WTC11 (cell line): Measurements from ENCODE around the gene XIRP2. TPM values are rescaled to one million over a fixed set of nuclear protein-coding genes. Genes with fewer than 3 reads are reported as not detected.
"Not testable (repeated sequence)": the region's sequence is repeated elsewhere in the genome, so short reads cannot be mapped to it uniquely, and the experiment has no call there.

Experiments used
- ATAC-seq: fragments of 200-7000 bp; cut with Tn5 transposase; 2 replicates; pipeline ENCODE4 v1.10.0; 2021; ENCODE audit warnings: mild to moderate bottlenecking, moderate library complexity
- CTCF ChIA-PET: fragments of 300-600 bp; sonication (Branson Sonifier 250); formaldehyde crosslinking; loops from one replicate; lab custom pipeline; 2021; ENCODE audit warnings: antibody characterized with exemption; lab: Charles Lee
- POLR2A ChIA-PET: fragments of 350-600 bp; sonication (Branson Sonifier 250); formaldehyde crosslinking; loops from one replicate; lab custom pipeline; 2021; ENCODE audit warnings: antibody characterized with exemption; lab: Charles Lee
- DNase-seq: peaks from one replicate; pipeline ENCODE4 v3.0.0; 2021; ENCODE audit warnings: low spot score
- H3K27ac Mint-ChIP-seq: 2 replicates; pipeline ENCODE4 v1.8.0; 2021; ENCODE audit warnings: mixed read lengths
- H3K27me3 Mint-ChIP-seq: 2 replicates; pipeline ENCODE4 v1.8.0; 2021; ENCODE audit warnings: low read depth, mild to moderate bottlenecking, moderate library complexity, mixed read lengths
- H3K36me3 Mint-ChIP-seq: 2 replicates; pipeline ENCODE4 v1.8.0; 2021; ENCODE audit warnings: mixed read lengths
- H3K4me1 Mint-ChIP-seq: 2 replicates; pipeline ENCODE4 v1.8.0; 2022; ENCODE audit warnings: mixed read lengths
- H3K4me3 Mint-ChIP-seq: 2 replicates; pipeline ENCODE4 v1.8.0; 2021; ENCODE audit warnings: mild to moderate bottlenecking, moderate library complexity, mixed read lengths
- H3K9me3 Mint-ChIP-seq: 2 replicates; pipeline ENCODE4 v1.8.0; 2021; ENCODE audit warnings: mixed read lengths
- CREB1 ChIP-seq: sonication (generic); formaldehyde crosslinking; IDR thresholded peaks from 2 replicates; pipeline ENCODE4 v1.8.0; 2023; ENCODE audit warnings: mild to moderate bottlenecking, missing genetic modification reagents
- EMX1 ChIP-seq: fragments of 250-450 bp; sonication (Bioruptor Pico); IDR thresholded peaks from 2 replicates; pipeline ENCODE4 v1.8.0; 2021; ENCODE audit warnings: mild to moderate bottlenecking
- ETV6 ChIP-seq: sonication (generic); formaldehyde crosslinking; IDR thresholded peaks from 2 replicates; pipeline ENCODE4 v1.8.1; 2022; ENCODE audit warnings: mild to moderate bottlenecking, missing genetic modification reagents
- GRHL2 ChIP-seq: fragments of 250-450 bp; sonication (Bioruptor Pico); IDR thresholded peaks from 2 replicates; pipeline ENCODE4 v1.8.0; 2022; ENCODE audit warnings: mild to moderate bottlenecking, moderate library complexity; ENCODE audit not compliant: insufficient replicate concordance, severe bottlenecking
- MYBL2 ChIP-seq: sonication (generic); formaldehyde crosslinking; IDR thresholded peaks from 2 replicates; pipeline ENCODE4 v1.8.1; 2023; ENCODE audit warnings: mild to moderate bottlenecking, moderate library complexity, missing genetic modification reagents
- NR1H2 ChIP-seq: sonication (generic); formaldehyde crosslinking; IDR thresholded peaks from 2 replicates; pipeline ENCODE4 v1.9.0; 2021; ENCODE audit warnings: mild to moderate bottlenecking, moderate library complexity, missing genetic modification reagents
- RELA ChIP-seq: sonication (generic); formaldehyde crosslinking; IDR thresholded peaks from 2 replicates; pipeline ENCODE4 v1.8.1; 2022; ENCODE audit warnings: missing genetic modification reagents, mild to moderate bottlenecking, borderline replicate concordance
- SMAD3 ChIP-seq: sonication (generic); formaldehyde crosslinking; IDR thresholded peaks from 2 replicates; pipeline ENCODE4 v1.8.0; 2022; ENCODE audit warnings: missing genetic modification reagents, mild to moderate bottlenecking, borderline replicate concordance
- TCF7 ChIP-seq: sonication (generic); formaldehyde crosslinking; IDR thresholded peaks from 2 replicates; pipeline ENCODE4 v1.8.0; 2022; ENCODE audit warnings: mild to moderate bottlenecking, low read depth, missing genetic modification reagents, moderate library complexity
- ZNF263 ChIP-seq: sonication (generic); formaldehyde crosslinking; IDR thresholded peaks from 2 replicates; pipeline ENCODE4 v1.8.1; 2022; ENCODE audit warnings: low read depth, mild to moderate bottlenecking, moderate library complexity, missing genetic modification reagents
- total RNA-seq: library from RNA; stranded (reverse); gene quantifications from 3 replicates; pipeline ENCODE4 v1.2.3, GENCODE V29; 2021
- TF ChIP-seq, protein P1 (sequence below): sonication (generic); formaldehyde crosslinking; IDR thresholded peaks from 2 replicates; pipeline ENCODE4 v1.8.0; 2023; ENCODE audit warnings: missing genetic modification reagents, mild to moderate bottlenecking, borderline replicate concordance
- TF ChIP-seq, protein P2 (sequence below): sonication (generic); formaldehyde crosslinking; conservative IDR thresholded peaks from 2 replicates; pipeline ENCODE4 v1.8.1; 2022; ENCODE audit warnings: mild to moderate bottlenecking, missing genetic modification reagents
- TF ChIP-seq, protein P3 (sequence below): sonication (generic); formaldehyde crosslinking; IDR thresholded peaks from 2 replicates; pipeline ENCODE4 v1.8.1; 2023; ENCODE audit warnings: mild to moderate bottlenecking, moderate library complexity, missing genetic modification reagents
- TF ChIP-seq, protein P4 (sequence below): sonication (generic); formaldehyde crosslinking; IDR thresholded peaks from 2 replicates; pipeline ENCODE4 v1.8.1; 2023; ENCODE audit warnings: mild to moderate bottlenecking, missing genetic modification reagents, moderate library complexity
- TF ChIP-seq, protein P5 (sequence below): sonication (generic); formaldehyde crosslinking; IDR thresholded peaks from 2 replicates; pipeline ENCODE4 v1.8.0; 2022; ENCODE audit warnings: mild to moderate bottlenecking, missing genetic modification reagents

The XIRP2 gene
- total RNA-seq, 1 experiment from 2014 or later = 0.87 TPM

DNA sequence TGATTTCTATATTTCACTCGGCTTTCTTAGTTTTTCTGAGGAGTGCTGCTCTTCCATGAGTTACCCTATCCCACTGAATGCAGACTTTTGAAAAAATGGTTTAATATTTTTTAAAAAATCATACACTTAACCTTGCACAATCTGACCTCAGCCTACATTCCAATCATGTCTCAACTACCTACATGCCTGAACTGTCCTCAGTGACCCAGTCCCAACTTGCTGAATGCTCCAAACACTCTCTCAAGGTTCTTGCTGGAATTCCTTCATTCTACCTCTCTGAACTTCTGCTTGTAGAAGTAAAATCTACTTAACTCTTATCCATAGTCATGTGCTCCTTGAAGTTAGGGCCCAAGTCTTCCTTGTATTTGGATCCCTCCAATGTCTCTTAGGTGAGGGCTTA is 181.6 kb downstream of the XIRP2 start:
- H3K9me3 Mint-ChIP-seq = no peaks in the 10 kb centered on the region
- no peak overlapping the region for H3K4me3 Mint-ChIP-seq
- ATAC-seq = no peak
- TF ChIP-seq, protein P1, sequence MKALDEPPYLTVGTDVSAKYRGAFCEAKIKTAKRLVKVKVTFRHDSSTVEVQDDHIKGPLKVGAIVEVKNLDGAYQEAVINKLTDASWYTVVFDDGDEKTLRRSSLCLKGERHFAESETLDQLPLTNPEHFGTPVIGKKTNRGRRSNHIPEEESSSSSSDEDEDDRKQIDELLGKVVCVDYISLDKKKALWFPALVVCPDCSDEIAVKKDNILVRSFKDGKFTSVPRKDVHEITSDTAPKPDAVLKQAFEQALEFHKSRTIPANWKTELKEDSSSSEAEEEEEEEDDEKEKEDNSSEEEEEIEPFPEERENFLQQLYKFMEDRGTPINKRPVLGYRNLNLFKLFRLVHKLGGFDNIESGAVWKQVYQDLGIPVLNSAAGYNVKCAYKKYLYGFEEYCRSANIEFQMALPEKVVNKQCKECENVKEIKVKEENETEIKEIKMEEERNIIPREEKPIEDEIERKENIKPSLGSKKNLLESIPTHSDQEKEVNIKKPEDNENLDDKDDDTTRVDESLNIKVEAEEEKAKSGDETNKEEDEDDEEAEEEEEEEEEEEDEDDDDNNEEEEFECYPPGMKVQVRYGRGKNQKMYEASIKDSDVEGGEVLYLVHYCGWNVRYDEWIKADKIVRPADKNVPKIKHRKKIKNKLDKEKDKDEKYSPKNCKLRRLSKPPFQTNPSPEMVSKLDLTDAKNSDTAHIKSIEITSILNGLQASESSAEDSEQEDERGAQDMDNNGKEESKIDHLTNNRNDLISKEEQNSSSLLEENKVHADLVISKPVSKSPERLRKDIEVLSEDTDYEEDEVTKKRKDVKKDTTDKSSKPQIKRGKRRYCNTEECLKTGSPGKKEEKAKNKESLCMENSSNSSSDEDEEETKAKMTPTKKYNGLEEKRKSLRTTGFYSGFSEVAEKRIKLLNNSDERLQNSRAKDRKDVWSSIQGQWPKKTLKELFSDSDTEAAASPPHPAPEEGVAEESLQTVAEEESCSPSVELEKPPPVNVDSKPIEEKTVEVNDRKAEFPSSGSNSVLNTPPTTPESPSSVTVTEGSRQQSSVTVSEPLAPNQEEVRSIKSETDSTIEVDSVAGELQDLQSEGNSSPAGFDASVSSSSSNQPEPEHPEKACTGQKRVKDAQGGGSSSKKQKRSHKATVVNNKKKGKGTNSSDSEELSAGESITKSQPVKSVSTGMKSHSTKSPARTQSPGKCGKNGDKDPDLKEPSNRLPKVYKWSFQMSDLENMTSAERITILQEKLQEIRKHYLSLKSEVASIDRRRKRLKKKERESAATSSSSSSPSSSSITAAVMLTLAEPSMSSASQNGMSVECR = no peak
- TF ChIP-seq TCF7 (CRISPR knock-in tag) = no peak
- no peak for TF ChIP-seq GRHL2 (CRISPR knock-in tag)
- TF ChIP-seq, protein P2, sequence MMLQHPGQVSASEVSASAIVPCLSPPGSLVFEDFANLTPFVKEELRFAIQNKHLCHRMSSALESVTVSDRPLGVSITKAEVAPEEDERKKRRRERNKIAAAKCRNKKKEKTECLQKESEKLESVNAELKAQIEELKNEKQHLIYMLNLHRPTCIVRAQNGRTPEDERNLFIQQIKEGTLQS (CRISPR knock-in tag) = no peak
- no peak for TF ChIP-seq ZNF263
- TF ChIP-seq, protein P3, sequence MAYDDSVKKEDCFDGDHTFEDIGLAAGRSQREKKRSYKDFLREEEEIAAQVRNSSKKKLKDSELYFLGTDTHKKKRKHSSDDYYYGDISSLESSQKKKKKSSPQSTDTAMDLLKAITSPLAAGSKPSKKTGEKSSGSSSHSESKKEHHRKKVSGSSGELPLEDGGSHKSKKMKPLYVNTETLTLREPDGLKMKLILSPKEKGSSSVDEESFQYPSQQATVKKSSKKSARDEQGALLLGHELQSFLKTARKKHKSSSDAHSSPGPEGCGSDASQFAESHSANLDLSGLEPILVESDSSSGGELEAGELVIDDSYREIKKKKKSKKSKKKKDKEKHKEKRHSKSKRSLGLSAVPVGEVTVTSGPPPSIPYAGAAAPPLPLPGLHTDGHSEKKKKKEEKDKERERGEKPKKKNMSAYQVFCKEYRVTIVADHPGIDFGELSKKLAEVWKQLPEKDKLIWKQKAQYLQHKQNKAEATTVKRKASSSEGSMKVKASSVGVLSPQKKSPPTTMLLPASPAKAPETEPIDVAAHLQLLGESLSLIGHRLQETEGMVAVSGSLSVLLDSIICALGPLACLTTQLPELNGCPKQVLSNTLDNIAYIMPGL (CRISPR knock-in tag) = no peak
- TF ChIP-seq SMAD3 (CRISPR knock-in tag) = no peak
- TF ChIP-seq, protein P4, sequence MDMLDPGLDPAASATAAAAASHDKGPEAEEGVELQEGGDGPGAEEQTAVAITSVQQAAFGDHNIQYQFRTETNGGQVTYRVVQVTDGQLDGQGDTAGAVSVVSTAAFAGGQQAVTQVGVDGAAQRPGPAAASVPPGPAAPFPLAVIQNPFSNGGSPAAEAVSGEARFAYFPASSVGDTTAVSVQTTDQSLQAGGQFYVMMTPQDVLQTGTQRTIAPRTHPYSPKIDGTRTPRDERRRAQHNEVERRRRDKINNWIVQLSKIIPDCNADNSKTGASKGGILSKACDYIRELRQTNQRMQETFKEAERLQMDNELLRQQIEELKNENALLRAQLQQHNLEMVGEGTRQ (CRISPR knock-in tag) = no peak
- TF ChIP-seq RELA (CRISPR knock-in tag) = no peak
- no peak for TF ChIP-seq ETV6 (CRISPR knock-in tag)
- no peaks in the 10 kb centered on the region for H3K4me1 Mint-ChIP-seq
- DNase-seq = no peak
- no peaks in the 10 kb centered on the region for H3K36me3 Mint-ChIP-seq
- ChIA-PET CTCF (no interaction called here), POLR2A (no interaction called here)
- H3K27ac Mint-ChIP-seq = no peak overlapping the region
- H3K27me3 Mint-ChIP-seq = no peaks in the 10 kb centered on the region

DNA sequence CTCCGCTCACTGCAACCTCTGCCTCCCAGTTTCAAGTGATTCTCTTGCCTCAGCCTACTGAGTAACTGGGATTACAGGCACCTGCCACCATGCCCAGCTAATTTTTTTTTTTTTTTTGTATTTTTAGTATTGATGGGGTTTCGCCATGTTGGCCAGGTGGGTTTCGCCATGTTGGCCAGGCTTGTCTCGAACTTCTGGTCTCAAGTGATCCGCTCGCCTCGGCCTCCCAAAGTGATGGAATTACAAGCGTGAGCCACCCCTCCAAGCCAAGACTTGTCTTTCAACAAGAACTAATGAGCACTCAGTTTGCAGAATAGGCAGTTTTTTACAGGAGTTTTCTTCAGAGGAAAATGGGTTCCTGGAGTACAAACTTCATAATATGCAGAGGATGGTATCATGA is 187.4 kb downstream of the XIRP2 start:
- H3K27ac Mint-ChIP-seq, CTCF ChIA-PET, H3K36me3 Mint-ChIP-seq, H3K4me3 Mint-ChIP-seq, H3K9me3 Mint-ChIP-seq, DNase-seq, ATAC-seq, H3K27me3 Mint-ChIP-seq, POLR2A ChIA-PET, H3K4me1 Mint-ChIP-seq: not testable (repeated sequence)

DNA sequence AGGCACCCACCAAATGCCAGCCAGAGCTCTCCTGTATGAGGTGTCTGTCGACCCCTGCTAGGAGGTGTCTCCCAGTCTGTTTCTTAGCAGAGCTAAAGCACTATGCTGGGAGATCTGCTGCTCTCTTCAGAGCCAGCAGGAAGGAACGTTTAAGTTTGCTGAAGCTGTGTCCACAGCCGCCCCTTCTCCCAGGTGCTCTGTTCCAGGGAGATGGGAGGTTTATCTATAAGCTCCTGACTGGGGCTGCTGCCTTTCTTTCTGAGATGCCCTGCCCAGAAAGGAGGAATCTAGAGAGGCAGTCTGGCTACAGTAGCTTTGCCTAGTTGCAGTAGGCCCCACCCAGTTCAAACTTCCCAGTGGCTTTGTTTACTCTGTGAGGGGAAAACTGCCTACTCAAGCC is 210.7 kb downstream of the XIRP2 start:
- H3K4me1 Mint-ChIP-seq, POLR2A ChIA-PET, DNase-seq, H3K4me3 Mint-ChIP-seq, H3K36me3 Mint-ChIP-seq, H3K27me3 Mint-ChIP-seq, H3K27ac Mint-ChIP-seq, CTCF ChIA-PET, ATAC-seq: not testable (repeated sequence)
- peaks cover 23% of the 10 kb centered on the region for H3K9me3 Mint-ChIP-seq

DNA sequence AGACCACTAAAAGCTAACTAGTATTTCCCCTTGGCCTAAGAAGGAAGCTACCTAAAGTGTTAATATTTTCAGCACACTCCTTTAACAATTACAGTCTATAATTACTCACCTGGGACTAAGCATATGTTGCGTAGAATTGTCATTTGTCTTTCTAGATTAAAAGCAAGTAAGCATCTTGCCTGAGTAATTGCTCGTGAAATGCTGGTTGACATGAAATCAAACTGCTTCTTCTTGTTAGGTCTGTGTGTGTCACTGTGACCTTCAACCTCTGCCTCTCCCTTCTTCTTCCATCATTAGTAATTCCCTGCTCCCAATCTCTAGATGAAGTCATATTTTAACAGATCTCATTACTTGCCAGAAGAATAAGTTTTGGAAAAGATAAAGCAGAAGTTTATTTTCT is 212.2 kb downstream of the XIRP2 start:
- CTCF ChIA-PET = no interaction called here
- DNase-seq (no peak), ATAC-seq (no peak)
- no peak for TF ChIP-seq CREB1 (CRISPR knock-in tag)
- TF ChIP-seq GRHL2 (CRISPR knock-in tag) = no peak
- no peak for TF ChIP-seq NR1H2 (CRISPR knock-in tag)
- no peak for TF ChIP-seq MYBL2 (CRISPR knock-in tag)
- TF ChIP-seq EMX1 = no peak
- TF ChIP-seq, protein P5, sequence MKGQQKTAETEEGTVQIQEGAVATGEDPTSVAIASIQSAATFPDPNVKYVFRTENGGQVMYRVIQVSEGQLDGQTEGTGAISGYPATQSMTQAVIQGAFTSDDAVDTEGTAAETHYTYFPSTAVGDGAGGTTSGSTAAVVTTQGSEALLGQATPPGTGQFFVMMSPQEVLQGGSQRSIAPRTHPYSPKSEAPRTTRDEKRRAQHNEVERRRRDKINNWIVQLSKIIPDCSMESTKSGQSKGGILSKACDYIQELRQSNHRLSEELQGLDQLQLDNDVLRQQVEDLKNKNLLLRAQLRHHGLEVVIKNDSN (CRISPR knock-in tag) = no peak
- TF ChIP-seq, all 79 proteins: peak for 0
- Mint-ChIP-seq H3K9me3 (peaks cover 22% of the 10 kb centered on the region), H3K27me3 (no peaks in the 10 kb centered on the region; the same call in 1 of the 2 replicates), H3K27ac (no peak overlapping the region), H3K36me3 (no peaks in the 10 kb centered on the region), H3K4me3 (no peak overlapping the region), H3K4me1 (no peaks in the 10 kb centered on the region)
- POLR2A ChIA-PET = no interaction called here
